Smooth muscle cell of the coronary artery (primary cell): ENCODE data around the gene ATP2B2. TPM values are rescaled to one million over a fixed set of nuclear protein-coding genes. Genes with fewer than 3 reads are reported as not detected.

Experiments used
- total RNA-seq: library from RNA; depleted of rRNA; stranded (reverse); fragments of >200 nt; gene quantifications from 2 replicates; pipeline ENCODE4 v1.2.3, GENCODE V29; 2014; ENCODE audit warnings: low replicate concordance

Gene ATP2B2
- total RNA-seq = not detected in 2 replicates

DNA sequence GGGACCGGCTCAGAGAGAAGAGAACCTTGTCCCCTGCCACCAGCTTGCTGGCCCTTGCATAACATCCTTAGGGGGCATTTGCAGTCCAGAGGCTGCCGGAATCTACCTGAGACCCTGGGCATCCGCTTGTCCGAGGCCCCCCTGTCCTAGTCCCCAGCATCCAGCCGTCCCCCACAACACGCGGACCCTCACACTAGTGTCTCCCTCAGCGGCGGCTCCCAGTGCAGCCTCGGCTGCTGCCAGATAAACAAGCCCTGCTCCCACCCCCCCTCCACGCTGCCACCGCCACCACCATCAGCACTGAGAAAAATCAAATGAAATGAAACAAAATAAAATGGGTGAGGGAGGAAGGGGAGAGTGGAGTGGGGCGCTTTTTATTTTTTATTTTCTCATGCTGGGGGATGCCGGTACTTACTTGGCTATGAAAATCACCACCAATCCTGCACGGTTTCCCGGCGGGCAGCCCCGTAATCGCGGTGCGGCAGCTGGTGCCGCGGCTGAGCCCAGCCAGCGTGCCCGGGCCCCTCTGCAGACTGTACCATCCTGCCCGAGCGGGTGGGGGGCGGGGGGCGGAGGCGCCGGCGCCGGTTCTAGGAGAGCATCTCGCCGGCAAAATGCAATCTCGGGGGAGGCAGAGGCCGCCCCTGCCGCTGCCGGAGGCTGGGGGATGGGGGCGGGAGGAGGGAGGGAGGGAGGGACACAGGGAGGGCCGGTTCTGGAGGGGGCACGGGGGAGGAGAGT is at the start of gene ATP2B2:
TSS of gene ATP2B2 (minus strand) at position 537 of the 741 bp plus-strand sequence. CDS start 56,043 bp downstream, outside the sequence.

DNA sequence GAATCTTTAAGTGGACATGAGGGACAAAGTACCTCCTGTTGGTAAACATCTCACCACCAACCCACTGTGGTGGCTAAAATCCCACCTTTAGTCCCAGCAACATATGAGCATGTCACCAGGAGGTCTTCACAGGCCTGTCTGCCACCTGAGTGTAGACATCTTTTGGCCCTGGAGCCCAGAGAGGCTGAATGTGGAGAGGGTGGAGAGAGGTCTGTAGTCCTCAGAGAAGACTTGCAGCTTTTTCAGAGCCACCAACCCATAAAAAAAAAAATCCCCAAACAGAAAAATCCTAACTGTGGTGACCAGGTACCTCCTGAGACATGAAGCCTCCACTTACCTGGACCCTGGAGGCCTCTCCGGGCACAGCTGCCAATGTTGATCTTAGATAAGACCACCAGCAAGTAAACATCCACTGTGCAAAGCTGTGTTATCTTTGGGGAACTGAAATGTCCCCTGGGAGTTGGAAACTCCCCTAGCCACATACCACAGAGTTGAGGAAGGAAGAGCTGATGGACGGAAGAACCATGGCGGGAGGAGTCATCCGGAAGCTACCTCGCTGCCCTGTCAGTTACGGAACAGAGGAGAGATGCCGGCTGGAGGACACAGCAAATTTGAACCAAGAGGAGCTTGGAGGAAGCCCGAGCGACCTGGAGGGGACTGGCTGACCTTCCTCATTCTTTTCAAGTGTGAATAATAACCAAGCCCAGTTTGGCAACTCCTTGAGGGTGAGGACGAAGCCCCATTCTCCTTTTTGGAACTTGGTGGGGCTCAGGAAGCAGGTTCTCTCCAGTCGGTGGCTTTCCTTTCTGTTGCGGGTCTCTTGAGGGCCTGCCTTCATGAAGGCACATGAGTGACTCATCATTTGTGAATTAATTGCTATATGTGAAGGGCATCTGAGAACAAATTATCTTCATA is 212.6 kb downstream of the ATP2B2 start, which contains the start of gene GHRL:
TSS of gene GHRL (minus strand) at position 443 of the 915 bp plus-strand sequence. CDS start 2,767 bp downstream, outside the sequence.

Other genes with a start within 250 kb of the ATP2B2 start
- gene GHRL, start 212.6 kb downstream of the ATP2B2 start, total RNA-seq = 0.30 TPM in 1 of 2 replicates, not detected in the other
- 379 and 528 TPM in 2 replicates for gene SEC13, start 184.5 kb downstream of the ATP2B2 start, total RNA-seq